ENCODE results near the gene NUP133.

DNA sequence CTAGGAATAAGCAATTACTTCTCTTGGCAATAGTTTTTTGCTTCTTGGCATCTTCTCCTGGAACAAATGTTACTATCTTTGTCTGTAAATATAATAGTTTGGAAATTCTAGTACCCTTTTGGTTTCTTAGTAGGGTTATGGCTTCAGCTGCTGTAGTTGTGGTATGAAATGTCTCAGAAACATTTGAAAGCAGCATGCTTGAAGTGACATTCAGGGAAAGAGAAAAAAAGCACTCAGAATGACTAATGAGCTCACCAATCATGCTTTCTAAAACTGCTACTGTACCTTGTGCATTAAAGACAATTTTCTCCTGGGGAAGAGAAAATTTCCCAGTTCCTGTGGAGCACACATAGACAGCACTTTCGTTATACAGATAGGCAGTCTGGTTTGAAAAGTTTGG lies 21.0 kb downstream of the NUP133 start:
- TF ChIP-seq POLR2AphosphoS5 (IDR thresholded peaks at IDR 0.05; ENCODE audit: low read depth, low read length): no peak
- TF ChIP-seq TAF1 (IDR thresholded peaks at IDR 0.05; ENCODE audit: borderline replicate concordance, low read depth, low read length): no peak

Data from GM12892 (cell line).